Measurements from ENCODE around the gene TMEM132A. TPM values are rescaled to one million over a fixed set of nuclear protein-coding genes. Genes with fewer than 3 reads are reported as not detected.

TMEM132A gene
- total RNA-seq, 3 donors from 2014 or later, result 2.9 to 11.0 (median 8.5) TPM

GRCh38 chr11:60968223-60968622, 44.0 kb downstream of the TMEM132A start:
- Histone ChIP-seq H3K27ac (no peak overlapping the region), H3K27me3 (no peaks in the 10 kb centered on the region), H3K4me1 (no peaks in the 10 kb centered on the region), H3K4me3 (no peak overlapping the region), H3K9me3 (no peaks in the 10 kb centered on the region), H3K36me3 (no peaks in the 10 kb centered on the region)
- no peak for DNase-seq (ENCODE audit: low spot score in 2 of 2)
- no peak for TF ChIP-seq CTCF (IDR thresholded peaks at IDR 0.05)
- TF ChIP-seq POLR2A (IDR thresholded peaks at IDR 0.05), result no peak
- no peak for TF ChIP-seq POLR2AphosphoS5 (IDR thresholded peaks at IDR 0.05)
- intact Hi-C loops (cut with DNase I; ENCODE audit: low total_unique reads), result loop anchor here (10.0 kb wide), 1 partner anchor 167 kb away; no protein-coding TSS in a partner anchor

- Histone ChIP-seq H3K9me3 (no peaks in the 10 kb centered on the region), H3K4me1 (no peaks in the 10 kb centered on the region), H3K27me3 (no peaks in the 10 kb centered on the region), H3K27ac (no peak overlapping the region), H3K4me3 (no peak overlapping the region), H3K36me3 (no peaks in the 10 kb centered on the region)
- intact Hi-C loops (cut with DNase I; ENCODE audit: low total_unique reads), result no loop called here
- TF ChIP-seq POLR2AphosphoS5 (IDR thresholded peaks at IDR 0.05) (no peak), CTCF (IDR thresholded peaks at IDR 0.05) (peak; percentile 46 to 69 (median 64)), POLR2A (IDR thresholded peaks at IDR 0.05) (no peak)
- DNase-seq (ENCODE audit: low spot score in 2 of 2), result no peak
Observed at GRCh38 chr11:60970369-60970774, 46.1 kb downstream of the TMEM132A start.

GRCh38 chr11:60970890-60971289, 46.6 kb downstream of the TMEM132A start:
- Histone ChIP-seq H3K27me3 (no peaks in the 10 kb centered on the region), H3K36me3 (no peaks in the 10 kb centered on the region), H3K9me3 (no peaks in the 10 kb centered on the region), H3K4me1 (no peaks in the 10 kb centered on the region), H3K4me3 (no peak overlapping the region), H3K27ac (no peak overlapping the region)
- intact Hi-C loops (cut with DNase I; ENCODE audit: low total_unique reads), result no loop called here
- no peak for DNase-seq (ENCODE audit: low spot score in 2 of 2)
- TF ChIP-seq POLR2AphosphoS5 (IDR thresholded peaks at IDR 0.05) (no peak), CTCF (IDR thresholded peaks at IDR 0.05) (no peak), POLR2A (IDR thresholded peaks at IDR 0.05) (no peak)

- Histone ChIP-seq H3K4me1 (no peaks in the 10 kb centered on the region), H3K36me3 (no peaks in the 10 kb centered on the region), H3K4me3 (peak within 1 kb of the TSS in 2 of 3 donors; percentile 22 to 25), H3K27me3 (no peaks in the 10 kb centered on the region), H3K9me3 (no peaks in the 10 kb centered on the region), H3K27ac (no peak within 1 kb of the TSS)
- no peak for DNase-seq (ENCODE audit: low spot score in 2 of 2)
- no peak for TF ChIP-seq POLR2A (IDR thresholded peaks at IDR 0.05)
- TF ChIP-seq CTCF (IDR thresholded peaks at IDR 0.05), result no peak
- TF ChIP-seq POLR2AphosphoS5 (IDR thresholded peaks at IDR 0.05), result no peak
- intact Hi-C loops (cut with DNase I; ENCODE audit: low total_unique reads), result no loop called here
Observed at GRCh38 chr11:60971520-60971919, 47.3 kb downstream of the TMEM132A start, which contains the start of gene CD6. Gene CD6 (plus strand): TSS chr11:60971680. CDS start chr11:60971866, 186 bp downstream.

- H3K36me3 ChIP-seq, result no peaks in the 10 kb centered on the region
- no peaks in the 10 kb centered on the region for H3K4me1 ChIP-seq
- no peak for DNase-seq (ENCODE audit: low spot score in 2 of 2)
- H3K27me3 ChIP-seq, result no peaks in the 10 kb centered on the region
- H3K9me3 ChIP-seq, result no peaks in the 10 kb centered on the region
- H3K4me3 ChIP-seq, result peak overlapping the region in 1 of 3 donors; percentile 22
- H3K27ac ChIP-seq, result no peak overlapping the region
- no peak for TF ChIP-seq POLR2A (IDR thresholded peaks at IDR 0.05)
- TF ChIP-seq CTCF (IDR thresholded peaks at IDR 0.05), result no peak
- intact Hi-C loops (cut with DNase I; ENCODE audit: low total_unique reads), result no loop called here
Observed at GRCh38 chr11:60972182-60973030, 48.1 kb downstream of the TMEM132A start.
